ENCODE data around the gene DCUN1D4.

Gene DCUN1D4

GRCh38 chr4:51853027-51853682 is 10.2 kb downstream of the DCUN1D4 start:
- peak in 2 of 56 donors; percentile 4 to 12 for DNase-seq

DNA sequence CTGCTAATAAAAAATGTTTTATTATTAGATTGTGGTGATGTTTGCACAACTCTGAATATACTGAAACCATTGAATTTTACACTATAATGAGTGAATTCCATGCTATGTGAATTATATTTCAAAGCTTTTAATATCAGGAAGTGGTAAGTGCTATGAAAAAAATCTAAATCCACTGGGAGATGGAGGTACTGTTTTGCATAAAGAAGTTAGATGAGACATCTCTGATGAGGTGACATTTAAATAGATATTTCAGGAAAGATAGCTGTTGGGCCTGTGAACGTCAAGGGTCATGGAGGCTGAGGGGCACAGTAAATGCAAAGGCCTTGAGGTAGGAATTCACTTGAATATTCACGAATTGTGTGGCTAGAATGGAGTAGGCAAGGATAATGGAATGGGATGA is 12.3 kb downstream of the DCUN1D4 start:
- DNase-seq: no peak

GRCh38 chr4:51855751-51856150 is 12.8 kb downstream of the DCUN1D4 start:
- DNase-seq: no peak

DNA sequence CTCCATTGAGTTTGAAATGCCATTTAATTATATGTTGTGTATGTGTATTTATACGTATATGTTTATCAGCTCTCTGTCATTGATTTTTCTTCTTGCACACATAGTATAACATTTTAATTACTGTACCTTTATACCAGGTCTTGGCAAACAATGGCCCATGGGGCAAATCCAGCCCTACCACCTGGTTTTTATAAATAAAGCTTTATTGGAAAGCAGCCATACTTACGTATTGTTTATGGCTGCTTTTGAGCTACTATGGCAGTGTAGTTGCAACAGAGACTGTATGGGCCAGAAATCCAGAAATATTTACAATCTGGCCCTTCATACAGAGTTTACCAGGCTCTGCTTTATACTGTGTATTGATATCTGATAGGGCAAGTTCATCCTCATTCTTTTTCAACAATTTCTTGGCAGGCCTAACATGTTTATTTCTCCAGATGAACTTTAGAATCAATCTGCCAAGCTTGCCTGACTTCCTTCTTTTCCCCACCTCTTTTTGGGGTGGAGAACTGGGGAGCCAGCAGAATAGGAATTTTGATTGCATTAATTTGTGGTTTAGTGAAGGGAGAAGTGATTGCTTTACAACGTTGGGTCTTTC is 15.8 kb downstream of the DCUN1D4 start:
- DNase-seq: no peak

- no peak for DNase-seq
Observed at GRCh38 chr4:51859476-51860031, 16.6 kb downstream of the DCUN1D4 start.

GRCh38 chr4:51862199-51862598 is 19.2 kb downstream of the DCUN1D4 start:
- DNase-seq: no peak

- no peak for DNase-seq
Observed at GRCh38 chr4:51862781-51863180, 19.8 kb downstream of the DCUN1D4 start.

DNA sequence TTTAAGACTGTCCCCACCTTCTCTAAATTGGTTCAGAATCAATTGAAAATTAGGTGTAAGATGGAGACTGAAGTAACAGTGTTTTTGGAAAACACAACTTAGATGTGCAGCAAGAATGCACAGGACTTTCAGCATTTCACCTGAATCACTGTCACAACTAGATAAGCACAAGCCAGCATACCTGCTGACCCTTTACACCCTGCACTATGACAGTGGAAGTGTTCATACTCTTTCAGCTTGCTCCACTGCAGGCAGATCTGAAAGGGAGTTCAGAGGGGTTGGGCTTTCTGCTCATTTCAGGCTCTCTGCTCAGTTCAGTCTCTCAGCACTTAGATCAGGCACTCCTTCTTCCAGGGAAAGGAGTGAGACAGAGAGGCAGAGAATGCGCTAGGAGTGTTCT is 22.8 kb downstream of the DCUN1D4 start:
- DNase-seq: no peak

- peak in 2 of 56 donors; percentile 7 to 30 for DNase-seq
Observed at GRCh38 chr4:51866835-51867234, 23.9 kb downstream of the DCUN1D4 start.

GRCh38 chr4:51867689-51868448 is 24.9 kb downstream of the DCUN1D4 start:
- no peak for DNase-seq

GRCh38 chr4:51868449-51868847 is 25.5 kb downstream of the DCUN1D4 start:
- no peak for DNase-seq

GRCh38 chr4:51870441-51871188 is 27.7 kb downstream of the DCUN1D4 start:
- no peak for DNase-seq

- no peak for DNase-seq
Observed at GRCh38 chr4:51872283-51872997, 29.5 kb downstream of the DCUN1D4 start.

DNA sequence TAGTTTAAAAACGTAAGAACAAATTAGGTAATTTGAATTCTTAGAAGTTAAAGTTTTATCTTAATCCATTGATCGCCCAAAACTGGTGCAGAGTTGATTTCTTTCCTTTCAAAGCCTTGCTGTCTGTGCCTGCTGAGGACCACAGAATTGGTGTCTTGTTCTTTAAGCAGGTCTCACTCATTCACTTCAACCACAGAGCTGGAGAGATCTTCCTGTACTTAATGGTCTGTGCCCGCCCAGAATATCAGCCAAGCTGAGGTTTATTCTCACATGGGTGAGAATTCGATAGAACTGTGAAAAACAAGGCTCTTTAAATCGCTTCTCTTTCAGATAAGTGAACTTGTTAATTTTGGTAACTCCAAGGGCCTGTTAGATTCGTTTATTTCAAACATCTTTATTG is 31.6 kb downstream of the DCUN1D4 start:
- no peak for DNase-seq

- DNase-seq: no peak
Observed at GRCh38 chr4:51878431-51878830, 35.5 kb downstream of the DCUN1D4 start.

- no peak for DNase-seq
Observed at GRCh38 chr4:51880016-51880915, 37.3 kb downstream of the DCUN1D4 start.

- DNase-seq: no peak
Observed at GRCh38 chr4:51884055-51884454, 41.1 kb downstream of the DCUN1D4 start.

DNA sequence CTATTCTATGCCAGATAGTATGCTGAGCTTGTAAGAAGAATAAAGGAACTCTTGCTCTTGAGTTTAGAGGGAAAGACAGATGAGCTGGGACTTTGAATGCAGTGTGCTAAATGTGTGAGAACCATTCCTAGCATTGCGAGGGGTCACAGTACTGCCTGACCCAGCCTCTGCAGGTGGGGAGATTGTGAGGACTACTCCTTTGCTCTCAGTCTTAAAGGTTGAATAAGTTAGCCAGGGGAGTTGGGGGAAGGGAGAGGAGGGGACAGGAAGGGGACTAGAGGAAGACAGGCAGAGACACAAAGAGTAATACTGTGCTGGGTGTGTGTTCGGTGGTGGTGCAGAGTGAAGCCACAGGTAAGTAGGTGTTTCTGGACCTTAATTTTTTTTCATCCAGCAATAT is 41.7 kb downstream of the DCUN1D4 start:
- no peak for DNase-seq

- peak in 1 of 56 donors; percentile 2 for DNase-seq
Observed at GRCh38 chr4:51885363-51885762, 42.4 kb downstream of the DCUN1D4 start.

DNA sequence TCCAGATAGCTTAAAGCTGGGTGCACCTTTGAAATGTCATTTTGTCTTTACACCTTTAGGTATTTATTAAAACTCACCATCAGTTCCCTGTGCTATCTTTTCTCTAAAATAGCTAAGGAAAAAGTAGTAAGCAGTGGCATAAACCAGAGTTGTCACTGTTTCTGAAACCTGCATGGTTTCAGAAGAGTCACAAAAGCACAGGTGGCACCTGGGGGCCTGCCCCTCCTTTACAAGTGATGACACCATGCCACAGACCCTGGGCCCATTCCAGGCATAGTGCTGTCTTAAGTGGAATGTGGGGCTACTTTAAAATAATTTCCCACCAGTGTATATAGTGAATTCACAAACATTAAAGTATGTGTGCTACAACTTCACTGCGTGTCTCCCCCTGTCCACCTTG is 47.8 kb downstream of the DCUN1D4 start:
- no peak for DNase-seq
